Measurements from ENCODE around the gene TTYH2. TPM values are rescaled to one million over a fixed set of nuclear protein-coding genes. Genes with fewer than 3 reads are reported as not detected.

TTYH2 gene
- total and polyA plus RNA-seq, 2 experiments from 2014 or later = 1.4 to 3.9 TPM

DNA sequence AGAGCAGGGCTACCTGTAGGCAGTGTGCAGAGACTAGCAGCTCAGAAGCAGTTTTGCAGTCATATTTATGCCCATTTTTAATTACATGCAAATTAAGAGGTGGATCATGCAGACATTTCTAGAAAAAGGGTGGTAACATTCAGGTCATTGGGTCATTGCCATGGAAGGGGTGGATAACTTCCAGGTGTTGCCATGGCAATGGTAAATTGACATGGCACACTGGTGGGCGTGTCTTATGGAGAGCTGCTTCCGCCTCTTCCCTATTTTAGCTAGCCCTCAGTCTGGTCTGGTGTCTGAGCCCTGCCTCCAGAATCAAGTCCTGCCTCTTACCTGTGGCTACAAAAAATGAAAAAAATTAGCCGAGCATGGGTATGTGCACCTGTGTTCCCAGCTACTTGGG, 57.9 kb downstream of the TTYH2 start (continued):
- TF ChIP-seq, protein P1, sequence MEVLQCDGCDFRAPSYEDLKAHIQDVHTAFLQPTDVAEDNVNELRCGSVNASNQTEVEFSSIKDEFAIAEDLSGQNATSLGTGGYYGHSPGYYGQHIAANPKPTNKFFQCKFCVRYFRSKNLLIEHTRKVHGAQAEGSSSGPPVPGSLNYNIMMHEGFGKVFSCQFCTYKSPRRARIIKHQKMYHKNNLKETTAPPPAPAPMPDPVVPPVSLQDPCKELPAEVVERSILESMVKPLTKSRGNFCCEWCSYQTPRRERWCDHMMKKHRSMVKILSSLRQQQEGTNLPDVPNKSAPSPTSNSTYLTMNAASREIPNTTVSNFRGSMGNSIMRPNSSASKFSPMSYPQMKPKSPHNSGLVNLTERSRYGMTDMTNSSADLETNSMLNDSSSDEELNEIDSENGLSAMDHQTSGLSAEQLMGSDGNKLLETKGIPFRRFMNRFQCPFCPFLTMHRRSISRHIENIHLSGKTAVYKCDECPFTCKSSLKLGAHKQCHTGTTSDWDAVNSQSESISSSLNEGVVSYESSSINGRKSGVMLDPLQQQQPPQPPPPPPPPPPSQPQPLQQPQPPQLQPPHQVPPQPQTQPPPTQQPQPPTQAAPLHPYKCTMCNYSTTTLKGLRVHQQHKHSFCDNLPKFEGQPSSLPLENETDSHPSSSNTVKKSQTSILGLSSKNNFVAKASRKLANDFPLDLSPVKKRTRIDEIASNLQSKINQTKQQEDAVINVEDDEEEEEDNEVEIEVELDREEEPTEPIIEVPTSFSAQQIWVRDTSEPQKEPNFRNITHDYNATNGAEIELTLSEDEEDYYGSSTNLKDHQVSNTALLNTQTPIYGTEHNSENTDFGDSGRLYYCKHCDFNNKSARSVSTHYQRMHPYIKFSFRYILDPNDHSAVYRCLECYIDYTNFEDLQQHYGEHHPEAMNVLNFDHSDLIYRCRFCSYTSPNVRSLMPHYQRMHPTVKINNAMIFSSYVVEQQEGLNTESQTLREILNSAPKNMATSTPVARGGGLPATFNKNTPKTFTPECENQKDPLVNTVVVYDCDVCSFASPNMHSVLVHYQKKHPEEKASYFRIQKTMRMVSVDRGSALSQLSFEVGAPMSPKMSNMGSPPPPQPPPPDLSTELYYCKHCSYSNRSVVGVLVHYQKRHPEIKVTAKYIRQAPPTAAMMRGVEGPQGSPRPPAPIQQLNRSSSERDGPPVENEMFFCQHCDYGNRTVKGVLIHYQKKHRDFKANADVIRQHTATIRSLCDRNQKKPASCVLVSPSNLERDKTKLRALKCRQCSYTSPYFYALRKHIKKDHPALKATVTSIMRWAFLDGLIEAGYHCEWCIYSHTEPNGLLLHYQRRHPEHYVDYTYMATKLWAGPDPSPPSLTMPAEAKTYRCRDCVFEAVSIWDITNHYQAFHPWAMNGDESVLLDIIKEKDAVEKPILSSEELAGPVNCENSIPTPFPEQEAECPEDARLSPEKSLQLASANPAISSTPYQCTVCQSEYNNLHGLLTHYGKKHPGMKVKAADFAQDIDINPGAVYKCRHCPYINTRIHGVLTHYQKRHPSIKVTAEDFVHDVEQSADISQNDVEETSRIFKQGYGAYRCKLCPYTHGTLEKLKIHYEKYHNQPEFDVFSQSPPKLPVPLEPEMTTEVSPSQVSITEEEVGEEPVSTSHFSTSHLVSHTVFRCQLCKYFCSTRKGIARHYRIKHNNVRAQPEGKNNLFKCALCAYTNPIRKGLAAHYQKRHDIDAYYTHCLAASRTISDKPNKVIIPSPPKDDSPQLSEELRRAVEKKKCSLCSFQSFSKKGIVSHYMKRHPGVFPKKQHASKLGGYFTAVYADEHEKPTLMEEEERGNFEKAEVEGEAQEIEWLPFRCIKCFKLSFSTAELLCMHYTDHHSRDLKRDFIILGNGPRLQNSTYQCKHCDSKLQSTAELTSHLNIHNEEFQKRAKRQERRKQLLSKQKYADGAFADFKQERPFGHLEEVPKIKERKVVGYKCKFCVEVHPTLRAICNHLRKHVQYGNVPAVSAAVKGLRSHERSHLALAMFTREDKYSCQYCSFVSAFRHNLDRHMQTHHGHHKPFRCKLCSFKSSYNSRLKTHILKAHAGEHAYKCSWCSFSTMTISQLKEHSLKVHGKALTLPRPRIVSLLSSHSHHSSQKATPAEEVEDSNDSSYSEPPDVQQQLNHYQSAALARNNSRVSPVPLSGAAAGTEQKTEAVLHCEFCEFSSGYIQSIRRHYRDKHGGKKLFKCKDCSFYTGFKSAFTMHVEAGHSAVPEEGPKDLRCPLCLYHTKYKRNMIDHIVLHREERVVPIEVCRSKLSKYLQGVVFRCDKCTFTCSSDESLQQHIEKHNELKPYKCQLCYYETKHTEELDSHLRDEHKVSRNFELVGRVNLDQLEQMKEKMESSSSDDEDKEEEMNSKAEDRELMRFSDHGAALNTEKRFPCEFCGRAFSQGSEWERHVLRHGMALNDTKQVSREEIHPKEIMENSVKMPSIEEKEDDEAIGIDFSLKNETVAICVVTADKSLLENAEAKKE (CRISPR knock-in tag; IDR thresholded peaks at IDR 0.05) = no peak
- no peak for TF ChIP-seq EZH2 (IDR thresholded peaks at IDR 0.05; ENCODE audit: low read depth, unreplicated experiment)
- no peak for TF ChIP-seq EZH2phosphoT487 (IDR thresholded peaks at IDR 0.05; ENCODE audit: unreplicated experiment)
- no peak for TF ChIP-seq ZNF331 (CRISPR knock-in tag; IDR thresholded peaks at IDR 0.05; ENCODE audit: low read depth)
- TF ChIP-seq CREB1 (CRISPR knock-in tag; IDR thresholded peaks at IDR 0.05; ENCODE audit: low read depth) = no peak

DNA sequence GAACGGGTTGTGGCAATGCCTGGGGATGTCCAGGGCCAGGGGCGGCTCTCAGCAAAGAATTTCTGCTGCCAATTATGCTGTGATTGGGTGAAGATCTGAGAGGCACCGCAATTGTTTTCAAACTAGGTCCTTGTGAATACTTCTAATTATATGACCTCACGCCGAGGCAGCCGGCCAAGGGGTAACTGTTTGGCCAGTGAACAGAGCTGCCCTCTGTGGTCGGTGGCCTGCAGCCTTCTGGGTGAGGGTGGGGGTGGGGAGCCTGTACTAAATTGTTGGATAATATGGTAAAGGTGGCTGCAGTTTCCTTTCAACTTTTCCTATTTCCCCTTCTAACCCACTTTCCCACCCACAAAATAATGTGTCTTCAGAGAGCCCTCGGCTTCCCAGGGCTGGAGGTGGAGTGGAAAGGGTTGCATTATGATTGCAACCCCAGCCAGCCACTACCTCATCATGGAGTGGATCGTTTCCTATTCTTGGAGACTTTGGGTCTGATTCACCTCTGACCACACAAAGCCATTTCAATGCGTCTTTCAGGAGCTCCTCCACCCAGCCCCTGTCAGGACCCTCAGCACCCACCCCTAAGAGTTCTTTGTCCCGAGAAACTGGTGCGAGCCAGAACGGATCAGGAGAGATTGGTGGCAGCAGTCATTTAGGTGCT, 58.7 kb downstream of the TTYH2 start:
- Mint-ChIP-seq H3K27ac (no peak overlapping the region), H3K27me3 (ENCODE audit: insufficient read depth, low read depth, poor library complexity) (peaks cover 29% of the 10 kb centered on the region), H3K9me3 (no peaks in the 10 kb centered on the region; the same call in 2 of the 3 replicates), H3K36me3 (ENCODE audit: low read depth) (no peaks in the 10 kb centered on the region), H3K4me1 (peaks cover 31% of the 10 kb centered on the region), H3K4me3 (no peak overlapping the region)
- Histone ChIP-seq H3K4me2 (no peak overlapping the region), H3K27ac (ENCODE audit: low read depth) (no peak overlapping the region), H3K36me3 (ENCODE audit: insufficient read depth) (no peaks in the 10 kb centered on the region), H3K4me1 (ENCODE audit: insufficient read depth) (peaks cover 5% of the 10 kb centered on the region; the same call in 1 of the 2 replicates), H2AFZ (no peak overlapping the region), H3K4me3 (no peak overlapping the region), H3K79me2 (replicated peaks; ENCODE audit: insufficient read depth) (no peaks in the 10 kb centered on the region), H3F3A (replicated peaks; ENCODE audit: low read depth) (no peaks in the 10 kb centered on the region), H4K20me1 (replicated peaks; ENCODE audit: insufficient read depth) (no peaks in the 10 kb centered on the region), H3K9me2 (ENCODE audit: insufficient read depth) (no peaks in the 10 kb centered on the region), H3K27me3 (ENCODE audit: insufficient read depth) (peaks cover 20% of the 10 kb centered on the region)
- DNase-seq (ENCODE audit: low spot score) (no peak), ATAC-seq (no peak)
- TF ChIP-seq POLR2AphosphoS5 (IDR thresholded peaks at IDR 0.05; ENCODE audit: low read depth) (no peak), EZH2phosphoT487 (IDR thresholded peaks at IDR 0.05; ENCODE audit: unreplicated experiment) (no peak)
- TF ChIP-seq, protein P2, sequence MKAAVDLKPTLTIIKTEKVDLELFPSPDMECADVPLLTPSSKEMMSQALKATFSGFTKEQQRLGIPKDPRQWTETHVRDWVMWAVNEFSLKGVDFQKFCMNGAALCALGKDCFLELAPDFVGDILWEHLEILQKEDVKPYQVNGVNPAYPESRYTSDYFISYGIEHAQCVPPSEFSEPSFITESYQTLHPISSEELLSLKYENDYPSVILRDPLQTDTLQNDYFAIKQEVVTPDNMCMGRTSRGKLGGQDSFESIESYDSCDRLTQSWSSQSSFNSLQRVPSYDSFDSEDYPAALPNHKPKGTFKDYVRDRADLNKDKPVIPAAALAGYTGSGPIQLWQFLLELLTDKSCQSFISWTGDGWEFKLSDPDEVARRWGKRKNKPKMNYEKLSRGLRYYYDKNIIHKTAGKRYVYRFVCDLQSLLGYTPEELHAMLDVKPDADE (IDR thresholded peaks at IDR 0.05) = no peak
- TF ChIP-seq, protein P3, sequence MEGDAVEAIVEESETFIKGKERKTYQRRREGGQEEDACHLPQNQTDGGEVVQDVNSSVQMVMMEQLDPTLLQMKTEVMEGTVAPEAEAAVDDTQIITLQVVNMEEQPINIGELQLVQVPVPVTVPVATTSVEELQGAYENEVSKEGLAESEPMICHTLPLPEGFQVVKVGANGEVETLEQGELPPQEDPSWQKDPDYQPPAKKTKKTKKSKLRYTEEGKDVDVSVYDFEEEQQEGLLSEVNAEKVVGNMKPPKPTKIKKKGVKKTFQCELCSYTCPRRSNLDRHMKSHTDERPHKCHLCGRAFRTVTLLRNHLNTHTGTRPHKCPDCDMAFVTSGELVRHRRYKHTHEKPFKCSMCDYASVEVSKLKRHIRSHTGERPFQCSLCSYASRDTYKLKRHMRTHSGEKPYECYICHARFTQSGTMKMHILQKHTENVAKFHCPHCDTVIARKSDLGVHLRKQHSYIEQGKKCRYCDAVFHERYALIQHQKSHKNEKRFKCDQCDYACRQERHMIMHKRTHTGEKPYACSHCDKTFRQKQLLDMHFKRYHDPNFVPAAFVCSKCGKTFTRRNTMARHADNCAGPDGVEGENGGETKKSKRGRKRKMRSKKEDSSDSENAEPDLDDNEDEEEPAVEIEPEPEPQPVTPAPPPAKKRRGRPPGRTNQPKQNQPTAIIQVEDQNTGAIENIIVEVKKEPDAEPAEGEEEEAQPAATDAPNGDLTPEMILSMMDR (conservative IDR thresholded peaks at IDR 0.05; ENCODE audit: low read depth in 2 of 2) = no peak
